PC-3 (cell line): Measurements from ENCODE around the gene C22orf15.

Experiments
- EZH2 ChIP-seq: fragments of 300-600 bp; sonication (generic); IDR thresholded peaks from one replicate; pipeline ENCODE4 v1.6.1; 2017; ENCODE audit warnings: antibody characterized with exemption, mild to moderate bottlenecking, low read length; ENCODE audit not compliant: unreplicated experiment
- EZH2phosphoT487 ChIP-seq: fragments of 300-600 bp; sonication (generic); IDR thresholded peaks from 2 replicates; pipeline ENCODE4 v1.6.1; 2018; ENCODE audit warnings: mild to moderate bottlenecking, antibody characterized with exemption, low read length, borderline replicate concordance
- TF ChIP-seq, protein P1 (sequence below): fragments of 300-600 bp; sonication (generic); conservative IDR thresholded peaks from 2 replicates; pipeline ENCODE4 v1.5.1; 2017; ENCODE audit warnings: antibody characterized with exemption, low read depth, mild to moderate bottlenecking, low read length

- TF ChIP-seq EZH2phosphoT487 (no peak), EZH2 (no peak)
- TF ChIP-seq, protein P1, sequence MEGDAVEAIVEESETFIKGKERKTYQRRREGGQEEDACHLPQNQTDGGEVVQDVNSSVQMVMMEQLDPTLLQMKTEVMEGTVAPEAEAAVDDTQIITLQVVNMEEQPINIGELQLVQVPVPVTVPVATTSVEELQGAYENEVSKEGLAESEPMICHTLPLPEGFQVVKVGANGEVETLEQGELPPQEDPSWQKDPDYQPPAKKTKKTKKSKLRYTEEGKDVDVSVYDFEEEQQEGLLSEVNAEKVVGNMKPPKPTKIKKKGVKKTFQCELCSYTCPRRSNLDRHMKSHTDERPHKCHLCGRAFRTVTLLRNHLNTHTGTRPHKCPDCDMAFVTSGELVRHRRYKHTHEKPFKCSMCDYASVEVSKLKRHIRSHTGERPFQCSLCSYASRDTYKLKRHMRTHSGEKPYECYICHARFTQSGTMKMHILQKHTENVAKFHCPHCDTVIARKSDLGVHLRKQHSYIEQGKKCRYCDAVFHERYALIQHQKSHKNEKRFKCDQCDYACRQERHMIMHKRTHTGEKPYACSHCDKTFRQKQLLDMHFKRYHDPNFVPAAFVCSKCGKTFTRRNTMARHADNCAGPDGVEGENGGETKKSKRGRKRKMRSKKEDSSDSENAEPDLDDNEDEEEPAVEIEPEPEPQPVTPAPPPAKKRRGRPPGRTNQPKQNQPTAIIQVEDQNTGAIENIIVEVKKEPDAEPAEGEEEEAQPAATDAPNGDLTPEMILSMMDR, result no peak
Observed at GRCh38 chr22:23777776-23778576, 15.2 kb downstream of the C22orf15 start.
